ENCODE results near the gene CACNG5. TPM values are rescaled to one million over a fixed set of nuclear protein-coding genes. Genes with fewer than 3 reads are reported as not detected.
A peak's percentile ranks its signal among the peaks of the same experiment; 100 is the strongest.

CACNG5 gene
- polyA plus RNA-seq, 1 donor from 2014 or later: not detected

- Histone ChIP-seq H3K4me3 (ENCODE audit: low read length) (peak overlapping the region; percentile 57), H4K20me1 (ENCODE audit: insufficient read depth) (no peaks in the 10 kb centered on the region), H3K27me3 (ENCODE audit: insufficient read depth, low read depth, low read length) (peaks cover 24% of the 10 kb centered on the region), H2AFZ (ENCODE audit: low read depth, low read length) (no peak overlapping the region), H3K27ac (ENCODE audit: low read length) (peak overlapping the region; percentile 90), H3K4me2 (ENCODE audit: low read length) (peak overlapping the region; percentile 36), H3K9ac (ENCODE audit: low read length) (peak overlapping the region; percentile 63), H3K36me3 (ENCODE audit: insufficient read depth, low read length) (no peaks in the 10 kb centered on the region), H3K9me3 (ENCODE audit: low read length) (no peaks in the 10 kb centered on the region), H3K79me2 (replicated peaks; ENCODE audit: insufficient read depth, low read length) (no peaks in the 10 kb centered on the region), H3K9me2 (ENCODE audit: insufficient read depth, low read length) (no peaks in the 10 kb centered on the region), H3F3A (ENCODE audit: insufficient read depth, low read length, poor library complexity, severe bottlenecking) (no peaks in the 10 kb centered on the region)
- TF ChIP-seq POLR2AphosphoS5 (IDR thresholded peaks at IDR 0.05): peak; percentile 98
- TF ChIP-seq REST (IDR thresholded peaks at IDR 0.05; ENCODE audit: borderline replicate concordance): peak; percentile 95
- TF ChIP-seq EP300 (conservative IDR thresholded peaks at IDR 0.05; ENCODE audit: poor library complexity, severe bottlenecking): peak; percentile 99
- TF ChIP-seq SMC3 (conservative IDR thresholded peaks at IDR 0.05; ENCODE audit: poor library complexity): no peak
- TF ChIP-seq MXI1 (conservative IDR thresholded peaks at IDR 0.05; ENCODE audit: poor library complexity, severe bottlenecking): peak; percentile 31
These were observed 3.3 kb upstream of the CACNG5 start for GRCh38 chr17:66831383-66832210.

- no peaks in the 10 kb centered on the region for H3F3A ChIP-seq (ENCODE audit: insufficient read depth, low read length, poor library complexity, severe bottlenecking)
- no peak overlapping the region for H3K27ac ChIP-seq (ENCODE audit: low read length)
- H3K36me3 ChIP-seq (ENCODE audit: insufficient read depth, low read length): no peaks in the 10 kb centered on the region
- H3K27me3 ChIP-seq (ENCODE audit: insufficient read depth, low read depth, low read length): peaks cover 27% of the 10 kb centered on the region
- H3K79me2 ChIP-seq (replicated peaks; ENCODE audit: insufficient read depth, low read length): no peaks in the 10 kb centered on the region
- H2AFZ ChIP-seq (ENCODE audit: low read depth, low read length): no peak overlapping the region
- no peak overlapping the region for H3K4me2 ChIP-seq (ENCODE audit: low read length)
- no peak overlapping the region for H3K4me3 ChIP-seq (ENCODE audit: low read length)
- no peak overlapping the region for H3K9ac ChIP-seq (ENCODE audit: low read length)
- no peaks in the 10 kb centered on the region for H3K9me3 ChIP-seq (ENCODE audit: low read length)
- TF ChIP-seq EP300 (conservative IDR thresholded peaks at IDR 0.05; ENCODE audit: poor library complexity, severe bottlenecking) (no peak), TAF1 (IDR thresholded peaks at IDR 0.05; ENCODE audit: low read depth) (no peak), REST (IDR thresholded peaks at IDR 0.05; ENCODE audit: borderline replicate concordance) (no peak), CTCF (IDR thresholded peaks at IDR 0.05; ENCODE audit: poor library complexity, severe bottlenecking) (no peak), MXI1 (conservative IDR thresholded peaks at IDR 0.05; ENCODE audit: poor library complexity, severe bottlenecking) (no peak), RAD21 (conservative IDR thresholded peaks at IDR 0.05) (no peak), POLR2AphosphoS5 (IDR thresholded peaks at IDR 0.05) (no peak), SMC3 (conservative IDR thresholded peaks at IDR 0.05; ENCODE audit: poor library complexity) (no peak), EZH2 (IDR thresholded peaks at IDR 0.05; ENCODE audit: borderline replicate concordance, insufficient read depth, low read length, poor library complexity, severe bottlenecking) (no peak)
- no peaks in the 10 kb centered on the region for H4K20me1 ChIP-seq (ENCODE audit: insufficient read depth)
- H3K9me2 ChIP-seq (ENCODE audit: insufficient read depth, low read length): no peaks in the 10 kb centered on the region
These were observed 1.7 kb upstream of the CACNG5 start for GRCh38 chr17:66833201-66833600.

Measured in neural cell (in vitro differentiated cells).